Skin of body (tissue), 2 donors: ENCODE results near the gene DMP1. TPM values are rescaled to one million over a fixed set of nuclear protein-coding genes. Genes with fewer than 3 reads are reported as not detected.
"Not testable (repeated sequence)": the region's sequence is repeated elsewhere in the genome, so short reads cannot be mapped to it uniquely, and the experiment has no call there.

Source experiments
- DNase-seq: peaks from one replicate; lab custom pipeline; 2025; lab: John Stamatoyannopoulos, UW
- total RNA-seq: library from RNA; depleted of rRNA; stranded (reverse); fragments of >200 nt; gene quantifications from one replicate; pipeline ENCODE4 v1.2.3, GENCODE V29; 2014

DMP1 gene
- total RNA-seq, 1 donor from 2014 or later, result not detected

DNA sequence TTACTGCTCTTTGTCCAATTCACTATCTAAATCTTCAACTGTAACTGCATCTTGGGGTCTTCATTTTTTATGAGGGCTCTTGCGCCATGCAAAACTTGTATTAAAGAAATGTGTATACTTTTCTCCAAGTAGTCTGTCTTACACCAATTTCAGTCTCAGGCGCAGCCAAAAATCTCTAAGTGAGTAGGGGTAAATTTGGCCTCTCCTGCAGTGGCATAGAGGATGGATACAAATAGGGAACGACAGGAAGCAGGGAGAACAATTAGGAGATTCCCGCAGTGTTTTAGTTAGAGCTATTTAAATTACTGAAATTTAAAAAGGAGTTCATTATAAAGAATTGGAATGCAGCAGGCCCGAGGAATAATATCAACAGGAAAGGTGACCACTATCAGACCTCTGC, 30.2 kb downstream of the DMP1 start:
- no peak for DNase-seq

DNA sequence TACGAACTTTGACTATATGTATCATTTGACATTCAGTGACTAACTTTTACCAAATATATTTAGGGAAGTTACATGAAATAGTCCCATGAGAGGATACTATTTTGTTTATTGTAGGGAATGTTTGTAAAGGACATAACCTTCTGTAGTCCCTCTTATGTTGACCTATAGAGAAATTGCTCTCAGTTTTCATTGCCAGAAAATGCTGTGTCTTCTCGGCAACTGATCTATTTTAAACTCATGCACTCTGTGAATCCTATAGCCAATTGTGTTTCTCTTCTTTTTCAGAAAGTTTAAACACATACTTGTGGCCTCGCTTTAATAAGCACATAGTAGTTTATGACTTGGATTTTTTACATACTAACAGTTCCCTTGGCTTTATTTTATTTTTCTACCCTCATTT, 38.2 kb downstream of the DMP1 start:
- no peak for DNase-seq

DNA sequence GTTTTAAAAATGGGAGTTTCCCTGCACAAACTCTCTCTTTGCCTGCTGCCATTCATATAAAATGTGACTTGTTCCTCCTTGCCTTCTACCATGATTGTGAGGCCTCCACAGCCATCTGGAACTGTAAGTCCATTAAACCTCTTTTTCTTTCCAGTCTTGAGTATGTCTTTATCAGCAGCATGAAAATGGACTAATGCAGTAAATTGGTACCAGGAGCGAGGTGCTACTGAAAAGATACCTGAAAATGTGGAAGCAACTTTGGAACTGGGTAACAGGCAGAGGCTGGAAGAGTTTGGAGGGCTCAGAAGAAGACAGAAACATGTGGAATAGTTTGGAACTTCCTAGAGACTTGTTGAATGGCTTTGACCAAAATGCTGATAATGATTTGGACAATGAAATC, 40.9 kb downstream of the DMP1 start:
- not testable (repeated sequence) for DNase-seq

DNA sequence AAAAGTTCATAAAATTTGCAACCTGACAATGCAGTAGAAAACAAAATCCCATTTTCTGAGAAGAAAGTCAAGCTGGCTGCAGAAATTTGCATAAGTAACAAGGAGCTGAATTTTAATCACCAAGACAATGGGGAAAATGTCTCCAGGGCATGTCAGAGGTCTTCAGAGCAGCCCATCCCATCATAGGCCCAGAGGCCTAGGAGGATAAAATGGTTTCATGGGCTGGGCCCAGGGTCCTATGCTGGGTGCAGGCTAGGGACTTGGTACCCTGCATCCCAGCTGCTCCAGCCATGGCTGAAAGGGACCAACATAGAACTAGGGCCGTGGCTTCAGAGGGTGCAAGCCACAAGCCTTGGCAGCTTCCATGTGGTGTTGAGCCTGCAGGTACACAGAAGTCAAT, 42.0 kb downstream of the DMP1 start:
- not testable (repeated sequence) for DNase-seq

DNA sequence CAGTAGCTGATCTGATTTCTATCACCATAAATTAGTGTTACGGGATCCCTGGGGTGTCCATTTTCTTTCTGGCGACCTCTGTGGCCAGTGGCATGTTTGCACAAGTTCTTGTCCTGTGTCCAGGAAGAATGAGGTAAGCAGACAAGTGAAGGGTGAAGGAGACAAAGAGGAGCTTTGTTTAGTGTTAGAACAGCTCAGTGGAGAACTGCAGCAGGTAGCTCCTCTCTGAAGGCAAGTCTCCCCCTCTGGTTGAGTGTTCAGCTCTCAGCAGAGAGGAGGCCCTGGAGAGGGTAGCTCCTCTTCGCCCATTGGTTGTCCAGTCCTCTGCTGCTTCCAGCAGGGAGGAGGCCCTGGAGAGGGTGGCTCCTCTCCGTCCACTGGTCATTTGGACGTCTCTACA, 47.2 kb downstream of the DMP1 start:
- DNase-seq, result no peak

DNA sequence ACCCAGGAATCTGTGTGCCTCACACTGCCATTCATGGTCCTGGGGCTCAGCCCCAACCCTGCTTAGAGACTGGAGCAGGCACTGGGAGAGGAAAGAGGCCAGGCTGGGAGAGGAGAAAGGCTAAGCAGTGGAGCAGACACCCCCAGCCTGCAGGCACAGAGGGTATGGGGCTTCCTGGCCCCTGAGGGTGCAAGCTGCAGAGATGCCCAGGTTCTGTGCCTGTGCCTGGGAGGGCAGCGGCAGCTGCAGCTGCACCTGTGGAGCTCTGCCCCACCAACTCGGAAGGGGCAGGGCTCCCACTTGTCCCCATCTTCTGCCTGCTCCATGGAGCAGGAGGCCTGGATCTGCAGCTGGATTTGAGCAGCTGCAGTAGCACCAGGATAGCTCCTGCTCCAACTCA, 47.9 kb downstream of the DMP1 start:
- no peak for DNase-seq

DNA sequence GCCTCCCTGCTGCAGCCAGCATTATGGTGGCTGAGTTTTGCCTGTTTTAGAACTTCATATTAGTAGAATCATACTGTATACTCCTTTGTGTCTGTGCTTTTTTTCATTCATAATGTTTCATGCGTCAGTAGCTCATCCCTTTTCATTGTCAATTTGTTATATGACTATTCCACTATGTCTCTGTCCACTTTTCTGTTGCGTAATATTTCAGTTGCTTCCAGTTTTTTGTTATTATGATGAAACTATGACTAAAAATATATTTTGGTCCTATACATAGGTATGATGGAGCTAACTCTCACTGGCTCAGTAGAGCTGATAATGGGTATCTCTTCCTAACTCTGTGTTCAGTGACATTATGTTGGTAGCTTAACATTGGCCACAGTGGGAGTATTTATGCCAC, 48.3 kb downstream of the DMP1 start:
- DNase-seq, result no peak

DNA sequence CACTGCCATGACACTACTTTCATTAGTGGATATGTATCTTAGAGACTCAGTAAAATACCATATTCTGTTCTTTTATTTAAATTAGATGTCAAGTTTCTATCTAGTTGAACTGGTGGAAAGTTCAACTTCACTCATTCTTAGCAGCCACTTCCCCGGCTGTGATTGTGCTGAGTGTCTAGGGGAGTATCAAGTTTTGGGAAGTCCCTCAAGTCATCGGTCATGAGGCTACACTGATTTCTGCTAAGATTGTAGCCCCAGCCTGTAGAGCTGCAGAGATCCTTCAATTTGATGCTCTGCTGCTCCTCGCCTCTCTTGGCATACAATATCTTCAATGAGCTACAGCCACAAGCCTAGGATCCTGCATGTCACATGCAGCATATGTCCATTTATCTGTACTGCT, 53.9 kb downstream of the DMP1 start:
- DNase-seq, result no peak

DNA sequence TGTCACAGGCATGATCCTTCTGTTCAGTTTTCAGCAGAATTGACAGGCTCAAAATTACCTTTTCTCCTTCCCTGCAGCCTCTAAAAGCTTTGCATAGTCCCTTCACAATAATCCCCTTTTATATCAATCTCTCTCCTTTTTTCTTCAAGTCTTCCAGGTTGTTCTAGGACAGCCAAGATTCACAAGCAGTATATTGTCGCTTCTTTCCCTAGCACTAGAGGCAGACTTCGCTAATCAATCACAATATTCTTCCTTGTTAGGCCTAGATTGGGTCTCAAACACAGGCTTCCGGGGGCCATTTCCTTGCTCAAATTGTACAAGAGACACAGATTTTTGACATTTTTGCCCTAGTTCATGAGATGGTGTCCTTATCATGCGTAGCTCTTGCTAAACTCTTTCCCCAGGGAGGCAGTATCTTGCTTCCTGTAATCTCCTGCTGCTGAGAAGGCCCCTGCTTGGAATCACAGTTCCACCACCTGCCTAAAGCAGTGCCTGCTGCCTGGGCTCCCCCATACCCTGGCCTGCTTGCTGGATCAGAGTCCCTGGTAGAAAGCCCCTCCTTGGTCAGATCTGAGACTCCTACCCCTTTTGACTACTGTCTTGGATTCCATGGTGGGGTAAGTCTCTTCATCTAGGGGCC, 57.3 kb downstream of the DMP1 start:
- DNase-seq, result no peak

Other genes with a start within 250 kb of the DMP1 start
- gene NUDT9, start 227.7 kb upstream of the DMP1 start, total RNA-seq, result 15.7 TPM
- 118 TPM for gene SPARCL1, start 120.9 kb upstream of the DMP1 start, total RNA-seq
- gene DSPP, start 41.8 kb upstream of the DMP1 start, total RNA-seq, result not detected
- 0.30 TPM for gene IBSP, start 149.3 kb downstream of the DMP1 start, total RNA-seq
- not detected for gene MEPE, start 182.7 kb downstream of the DMP1 start, total RNA-seq